Neural cell (in vitro differentiated cells): ENCODE results near the gene METTL9.

Experiments used
- CTCF ChIP-seq: fragments of 450-650 bp; IDR thresholded peaks from 2 replicates; pipeline ENCODE4 v1.5.1; 2014; ENCODE audit warnings: antibody characterized with exemption, mild to moderate bottlenecking, moderate library complexity; ENCODE audit not compliant: poor library complexity, severe bottlenecking
- EP300 ChIP-seq: fragments of 450-650 bp; conservative IDR thresholded peaks from 2 replicates; pipeline ENCODE4 v1.6.1; 2014; ENCODE audit warnings: antibody characterized with exemption, mild to moderate bottlenecking, moderate library complexity; ENCODE audit not compliant: poor library complexity, severe bottlenecking
- EZH2 ChIP-seq: fragments of 200-600, 300-800 bp; shearing (Covaris generic), sonication (generic); IDR thresholded peaks from 2 replicates; pipeline ENCODE4 v1.6.1; 2014; ENCODE audit warnings: antibody characterized with exemption, low read length, borderline replicate concordance, mild to moderate bottlenecking; ENCODE audit not compliant: insufficient read depth, poor library complexity, severe bottlenecking
- MXI1 ChIP-seq: fragments of 450-650 bp; conservative IDR thresholded peaks from 2 replicates; pipeline ENCODE4 v1.6.1; 2014; ENCODE audit warnings: antibody characterized with exemption, mild to moderate bottlenecking; ENCODE audit not compliant: poor library complexity, severe bottlenecking
- POLR2AphosphoS5 ChIP-seq: IDR thresholded peaks from 2 replicates; pipeline ENCODE4 v1.6.1; 2012
- RAD21 ChIP-seq: fragments of 450-650 bp; conservative IDR thresholded peaks from 2 replicates; pipeline ENCODE4 v1.6.1; 2014; ENCODE audit warnings: antibody characterized with exemption, mild to moderate bottlenecking, moderate library complexity
- REST ChIP-seq: IDR thresholded peaks from 2 replicates; pipeline ENCODE4 v1.6.1; 2012; ENCODE audit warnings: borderline replicate concordance
- TAF1 ChIP-seq: IDR thresholded peaks from 2 replicates; pipeline ENCODE4 v1.6.1; 2012; ENCODE audit warnings: low read depth

GRCh38 chr16:21644674-21645073, 45.3 kb downstream of the METTL9 start:
- TF ChIP-seq REST (no peak), CTCF (no peak), POLR2AphosphoS5 (no peak), RAD21 (no peak), EZH2 (no peak), MXI1 (no peak), EP300 (no peak), TAF1 (no peak)
